CD4-positive, alpha-beta T cell treated with Interleukin-12 subunit alpha and Interleukin-12 subunit beta, for 1 hour (primary cell): ENCODE measurements around the gene ACSM6.

Experiments
- DNase-seq: peaks from one replicate; pipeline ENCODE4 v3.0.0-alpha.2; 2020

Gene ACSM6

DNA sequence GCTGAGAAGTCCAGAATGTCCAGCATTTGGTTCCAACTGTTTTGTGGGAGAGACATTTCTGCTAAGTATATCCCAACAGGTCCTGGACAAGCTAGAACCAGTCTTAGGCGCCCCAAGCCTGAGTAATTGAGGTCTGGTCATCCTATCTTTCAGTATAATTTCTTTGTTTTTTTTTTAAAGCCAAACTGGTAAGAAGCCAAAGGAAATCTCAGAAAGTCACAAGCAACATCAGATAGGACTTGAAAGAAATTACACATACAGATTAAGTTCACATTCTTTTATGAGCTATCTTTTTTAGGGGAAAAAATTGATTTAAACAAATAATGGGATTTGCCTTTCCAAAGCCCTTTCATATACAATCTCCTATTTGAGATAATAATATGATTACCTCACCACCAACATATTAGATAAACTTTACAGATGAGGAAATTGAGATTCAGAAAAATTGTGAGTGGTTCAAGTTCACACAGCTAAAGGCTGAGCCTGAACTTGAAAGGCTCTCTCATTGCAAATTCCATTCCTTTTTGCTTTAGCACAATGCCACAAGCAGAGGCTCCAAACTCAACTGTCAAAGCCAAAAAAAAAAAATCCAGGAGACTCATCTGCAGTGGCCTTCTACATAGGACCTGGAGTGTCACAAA, 81.8 kb downstream of the ACSM6 start:
- no peak for DNase-seq

DNA sequence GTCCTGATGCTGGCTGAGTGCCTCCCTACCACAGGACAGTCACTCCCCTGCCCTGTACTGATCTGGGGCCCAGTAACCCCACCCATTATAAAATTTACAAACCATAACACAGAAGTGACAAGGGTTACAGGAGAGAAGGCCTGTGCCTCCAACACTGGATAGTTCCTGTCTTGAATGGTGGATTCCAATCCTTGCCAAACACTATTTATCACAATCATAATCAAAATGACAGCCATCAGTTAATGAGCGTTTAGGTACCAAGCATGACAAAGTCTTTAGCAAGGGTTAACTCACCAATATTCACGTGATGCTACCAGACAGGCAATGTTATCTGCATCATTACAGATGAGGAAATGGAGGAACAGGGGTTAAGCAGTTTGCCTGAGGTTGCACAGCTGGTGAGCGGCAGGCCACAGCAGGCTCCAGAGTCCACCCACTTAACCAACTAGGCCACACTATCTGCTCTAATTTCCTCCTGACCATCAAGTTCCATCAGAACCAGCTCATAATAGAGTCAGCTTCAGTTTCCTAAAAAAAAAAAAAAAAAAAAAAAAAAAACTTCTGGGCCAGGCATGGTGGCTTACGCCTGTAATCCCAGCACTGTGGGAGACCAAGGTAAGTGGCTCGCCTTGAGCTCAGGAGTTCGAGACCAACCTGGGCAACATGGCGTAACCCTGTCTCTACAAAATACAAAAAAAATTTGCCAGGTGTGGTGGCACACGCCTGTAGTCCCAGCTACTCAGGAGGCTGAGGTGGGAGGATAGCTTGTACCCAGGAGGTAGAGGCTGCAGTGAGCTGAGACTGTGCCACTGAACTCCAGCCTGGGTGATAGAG, 82.5 kb downstream of the ACSM6 start:
- DNase-seq, result no peak

DNA sequence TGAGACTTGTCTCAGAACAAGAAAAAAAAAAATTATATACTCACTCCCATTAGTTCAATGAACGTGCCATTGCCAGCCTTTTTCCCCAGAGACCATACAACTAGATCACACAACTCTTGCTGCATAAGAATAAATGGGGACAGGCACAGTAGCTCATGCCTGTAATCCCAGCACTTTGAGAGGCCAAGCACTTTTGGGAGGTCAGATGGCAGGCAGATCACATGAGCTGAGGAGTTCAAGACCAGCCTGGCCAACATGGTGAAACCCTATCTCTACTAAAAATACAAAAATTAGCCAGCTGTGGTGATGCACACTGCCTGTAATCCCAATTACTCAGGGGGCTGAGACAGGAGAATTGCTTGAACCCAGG, 83.1 kb downstream of the ACSM6 start:
- DNase-seq, result no peak

DNA sequence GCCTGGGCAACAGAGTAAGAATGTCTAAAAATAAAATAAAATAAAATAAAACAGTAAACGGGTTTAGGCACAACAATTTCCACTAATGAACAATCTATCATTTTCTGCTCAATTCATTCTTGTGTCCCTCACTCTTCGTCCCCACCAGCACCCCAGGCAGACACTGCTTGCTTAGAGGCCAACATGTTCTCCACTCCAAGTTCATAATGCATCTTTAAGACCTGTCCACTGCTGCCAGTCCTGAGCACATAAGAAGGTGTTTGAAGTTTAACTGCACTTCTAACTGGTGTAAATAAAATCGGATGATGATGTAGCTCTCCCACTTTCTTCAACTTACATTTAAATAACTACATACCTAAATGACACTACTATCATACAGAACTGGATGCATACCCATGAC, 83.6 kb downstream of the ACSM6 start:
- DNase-seq, result no peak
